Natural killer cell treated with Interleukin-12 subunit alpha and Interleukin-12 subunit beta and Interleukin-15 and Interleukin-18, amount 100 ng/mL, for 72 hours (primary cell): Measurements from ENCODE around the gene SLC7A1. TPM values are rescaled to one million over a fixed set of nuclear protein-coding genes. Genes with fewer than 3 reads are reported as not detected.

Source experiments
- ATAC-seq, 2 donors: fragments of 150-1000 bp; cut with Tn5 transposase in 1 of 2; sonication (Bioruptor Pico), chemical (Tn5 transposase) in 1 of 2; 2 replicates each; pipeline ENCODE4 v1.10.0; 2021
- DNase-seq: peaks from one replicate; pipeline ENCODE4 v3.0.0; 2022; ENCODE audit warnings: low spot score
- H3K27ac Mint-ChIP-seq, 2 donors: 1 replicate in 1 of 2; 2 replicates in 1 of 2; pipeline ENCODE4 v1.8.0; 2022; ENCODE audit warnings: mixed read lengths in 2 of 2, mild to moderate bottlenecking in 1 of 2, moderate library complexity in 1 of 2
- H3K27me3 Mint-ChIP-seq, 2 donors: 1 replicate in 1 of 2; 2 replicates in 1 of 2; pipeline ENCODE4 v1.8.0; 2022; ENCODE audit warnings: mixed read lengths in 2 of 2
- H3K36me3 Mint-ChIP-seq: one replicate; pipeline ENCODE4 v1.8.0; 2022; ENCODE audit warnings: mixed read lengths
- H3K4me1 Mint-ChIP-seq, 2 donors: 1 replicate in 1 of 2; 2 replicates in 1 of 2; pipeline ENCODE4 v1.8.0; 2022; ENCODE audit warnings: low read depth in 2 of 2, mixed read lengths in 2 of 2, mild to moderate bottlenecking in 1 of 2
- H3K4me3 Mint-ChIP-seq: one replicate; pipeline ENCODE4 v1.8.0; 2022; ENCODE audit warnings: mixed read lengths
- H3K9me3 Mint-ChIP-seq: 2 replicates; pipeline ENCODE4 v1.8.0; 2022; ENCODE audit warnings: mixed read lengths
- total RNA-seq, 2 donors: library from RNA; stranded (reverse); gene quantifications; one replicate each; pipeline ENCODE4 v1.2.3, GENCODE V29; 2022

SLC7A1 gene
- total RNA-seq, 2 donors from 2014 or later, result 80.2 to 152 TPM

GRCh38 chr13:29487466-29488454, 107.7 kb downstream of the SLC7A1 start:
- DNase-seq, result no peak
- H3K27ac Mint-ChIP-seq, result no peak overlapping the region
- no peaks in the 10 kb centered on the region for H3K9me3 Mint-ChIP-seq
- no peak for ATAC-seq
- H3K4me3 Mint-ChIP-seq, result no peak overlapping the region
- H3K36me3 Mint-ChIP-seq, result no peaks in the 10 kb centered on the region
- H3K4me1 Mint-ChIP-seq, result no peaks in the 10 kb centered on the region
- H3K27me3 Mint-ChIP-seq, result peaks cover 4 to 12% of the 10 kb centered on the region in 2 donors

DNA sequence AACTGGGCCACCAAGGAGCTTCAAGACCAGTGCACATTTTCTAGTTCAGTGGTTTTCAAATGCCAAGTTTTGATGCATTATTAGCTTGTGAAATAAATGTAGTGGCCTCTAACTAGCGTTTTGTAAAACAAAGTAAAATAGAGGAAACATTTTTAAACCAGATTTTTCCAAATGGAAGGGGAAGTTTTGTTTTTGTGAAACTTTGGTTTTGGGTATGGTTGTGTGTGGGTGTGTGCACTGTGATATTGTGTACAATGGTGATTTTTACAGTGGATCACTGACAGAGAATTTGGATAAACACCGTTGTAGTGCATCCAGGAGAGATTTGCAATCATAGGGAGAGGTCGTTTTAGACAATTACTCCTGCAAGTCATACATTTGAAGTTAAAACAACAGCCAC, 108.9 kb downstream of the SLC7A1 start:
- Mint-ChIP-seq H3K4me3 (no peak overlapping the region), H3K4me1 (no peaks in the 10 kb centered on the region), H3K9me3 (no peaks in the 10 kb centered on the region), H3K27me3 (peaks cover 4 to 12% of the 10 kb centered on the region in 2 donors), H3K36me3 (no peaks in the 10 kb centered on the region), H3K27ac (no peak overlapping the region)
- ATAC-seq (no peak), DNase-seq (no peak)

- no peak for DNase-seq
- Mint-ChIP-seq H3K27ac (no peak overlapping the region), H3K4me1 (no peaks in the 10 kb centered on the region), H3K9me3 (no peaks in the 10 kb centered on the region), H3K36me3 (no peaks in the 10 kb centered on the region), H3K4me3 (no peak overlapping the region), H3K27me3 (peaks cover 9 to 20% of the 10 kb centered on the region in 2 donors)
- ATAC-seq, result no peak
Measured at GRCh38 chr13:29484796-29485195, 110.7 kb downstream of the SLC7A1 start.

DNA sequence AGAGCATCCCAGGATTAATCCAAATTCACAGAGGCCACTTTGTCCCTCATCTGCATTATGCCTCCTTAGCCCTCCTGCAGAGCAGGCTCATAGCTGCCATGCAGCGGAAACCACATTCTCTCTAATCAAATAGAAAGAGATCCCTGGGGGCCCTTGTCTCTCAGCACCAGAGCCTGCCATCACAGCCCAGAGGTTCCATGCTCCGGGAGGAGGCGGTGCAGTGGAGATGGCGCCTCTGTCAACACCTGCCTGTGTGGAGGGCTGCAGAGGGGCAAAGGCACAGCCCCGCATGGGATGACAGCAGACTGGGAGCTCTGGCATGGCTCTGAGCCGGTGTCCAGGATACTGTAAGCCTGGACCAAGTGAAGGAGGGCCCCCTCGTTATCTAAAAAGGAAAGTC, 111.3 kb downstream of the SLC7A1 start:
- Mint-ChIP-seq H3K9me3 (no peaks in the 10 kb centered on the region), H3K27me3 (peaks cover 9 to 20% of the 10 kb centered on the region in 2 donors), H3K27ac (no peak overlapping the region), H3K4me3 (no peak overlapping the region), H3K4me1 (no peaks in the 10 kb centered on the region), H3K36me3 (no peaks in the 10 kb centered on the region)
- no peak for ATAC-seq
- no peak for DNase-seq

- no peak for ATAC-seq
- H3K9me3 Mint-ChIP-seq, result no peaks in the 10 kb centered on the region
- H3K36me3 Mint-ChIP-seq, result no peaks in the 10 kb centered on the region
- no peak for DNase-seq
- H3K4me1 Mint-ChIP-seq, result no peaks in the 10 kb centered on the region
- H3K27me3 Mint-ChIP-seq, result peaks cover 12 to 20% of the 10 kb centered on the region in 2 donors
- no peak overlapping the region for H3K27ac Mint-ChIP-seq
- no peak overlapping the region for H3K4me3 Mint-ChIP-seq
Measured at GRCh38 chr13:29483623-29484022, 111.9 kb downstream of the SLC7A1 start.

DNA sequence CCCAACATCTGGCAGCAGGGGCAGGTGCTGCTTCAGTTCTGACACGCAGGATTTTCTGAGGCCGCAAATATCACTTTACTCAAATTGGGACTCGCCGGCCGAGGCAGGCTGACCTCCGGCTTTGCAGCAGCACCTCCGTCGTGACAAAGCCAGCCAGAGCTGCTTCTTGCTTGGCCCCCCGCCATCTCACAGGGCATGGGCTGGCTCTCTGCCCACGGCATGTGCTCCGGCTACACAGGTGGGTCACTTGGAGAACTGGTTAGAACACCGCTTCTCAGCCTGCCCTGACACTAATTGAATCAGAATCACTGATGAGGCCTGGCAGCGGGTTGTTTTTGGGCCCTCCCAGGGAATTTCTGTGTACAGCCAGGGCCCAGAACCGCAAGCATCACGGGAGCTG, 112.3 kb downstream of the SLC7A1 start:
- Mint-ChIP-seq H3K27ac (no peak overlapping the region), H3K9me3 (no peaks in the 10 kb centered on the region), H3K27me3 (peaks cover 13 to 20% of the 10 kb centered on the region in 2 donors), H3K4me1 (no peaks in the 10 kb centered on the region), H3K4me3 (no peak overlapping the region), H3K36me3 (no peaks in the 10 kb centered on the region)
- ATAC-seq (no peak), DNase-seq (no peak)

DNA sequence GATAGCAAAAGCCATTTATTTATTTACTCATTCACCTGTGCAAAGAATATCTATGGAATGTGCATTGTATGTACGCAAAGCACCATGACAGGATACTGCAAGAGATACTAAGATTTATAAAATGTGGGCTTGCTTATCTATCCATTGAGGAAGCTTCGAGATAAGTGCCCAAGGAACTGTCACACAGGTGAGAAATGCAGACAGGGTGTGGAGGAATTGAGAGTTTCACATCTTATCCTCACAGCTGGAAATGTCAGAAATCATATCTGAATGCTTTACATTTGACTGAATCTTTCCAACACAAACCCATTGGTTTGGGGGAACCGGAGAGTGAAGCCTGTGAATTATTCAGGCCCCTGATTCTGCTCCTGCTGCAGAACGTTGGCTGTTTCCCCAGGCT, 113.0 kb downstream of the SLC7A1 start:
- peaks cover 13 to 20% of the 10 kb centered on the region in 2 donors for H3K27me3 Mint-ChIP-seq
- no peak overlapping the region for H3K27ac Mint-ChIP-seq
- ATAC-seq (no peak), DNase-seq (no peak)
- no peak overlapping the region for H3K4me3 Mint-ChIP-seq
- no peaks in the 10 kb centered on the region for H3K4me1 Mint-ChIP-seq
- no peaks in the 10 kb centered on the region for H3K36me3 Mint-ChIP-seq
- no peaks in the 10 kb centered on the region for H3K9me3 Mint-ChIP-seq

DNA sequence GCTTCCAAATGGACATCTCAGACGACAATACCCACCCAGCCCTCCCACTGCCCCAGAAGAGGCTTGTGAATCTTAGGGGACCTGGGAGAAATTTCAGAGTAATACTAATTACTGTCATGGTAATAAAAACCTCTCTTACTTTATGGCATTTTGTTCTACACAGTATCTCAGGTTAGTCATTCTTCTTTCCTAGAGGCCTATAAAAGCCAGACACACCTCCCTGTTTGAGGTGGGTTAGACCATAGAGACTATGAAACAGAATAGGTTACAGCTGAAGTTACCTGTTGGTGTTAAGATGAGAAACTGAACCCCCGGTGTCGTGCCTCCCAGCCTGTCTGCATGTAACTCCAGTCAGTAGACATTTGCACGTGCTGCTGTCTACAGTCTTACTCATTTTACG, 113.9 kb downstream of the SLC7A1 start:
- DNase-seq (no peak), ATAC-seq (no peak)
- no peak overlapping the region for H3K4me3 Mint-ChIP-seq
- H3K27me3 Mint-ChIP-seq, result peaks cover 17 to 18% of the 10 kb centered on the region in 2 donors
- no peak overlapping the region for H3K27ac Mint-ChIP-seq
- no peaks in the 10 kb centered on the region for H3K36me3 Mint-ChIP-seq
- no peaks in the 10 kb centered on the region for H3K4me1 Mint-ChIP-seq
- no peaks in the 10 kb centered on the region for H3K9me3 Mint-ChIP-seq

DNA sequence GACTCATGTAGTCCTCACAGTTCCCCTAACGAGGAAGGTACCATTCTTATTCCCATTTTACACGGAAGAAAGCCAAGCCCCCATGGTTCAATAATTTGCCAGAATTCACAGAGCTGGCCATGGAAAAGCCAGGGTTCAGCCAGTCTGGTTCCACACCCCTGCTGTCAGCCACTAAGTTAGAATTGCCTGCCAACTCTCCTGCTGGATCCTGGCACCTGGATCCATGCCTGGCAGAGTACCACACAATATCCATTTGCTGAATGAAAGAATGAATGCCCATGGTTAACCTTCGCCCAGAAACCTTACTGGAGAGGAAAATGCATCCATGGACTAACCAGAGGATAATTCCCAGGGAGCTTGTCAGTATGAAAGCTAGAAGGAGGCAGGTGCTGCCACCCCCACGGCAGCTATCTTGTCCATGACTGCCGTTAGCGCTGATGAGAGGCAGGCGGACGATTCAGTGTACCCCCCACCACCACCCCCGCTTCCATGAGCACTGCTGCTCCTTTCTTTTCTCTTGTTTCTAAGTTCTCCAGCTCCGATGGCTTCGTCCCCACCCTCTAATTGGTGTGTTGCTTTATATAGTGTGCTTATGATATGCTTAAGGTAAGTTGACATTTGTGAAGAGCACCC, 114.5 kb downstream of the SLC7A1 start:
- Mint-ChIP-seq H3K27ac (no peak overlapping the region), H3K4me1 (no peaks in the 10 kb centered on the region), H3K36me3 (no peaks in the 10 kb centered on the region), H3K9me3 (no peaks in the 10 kb centered on the region), H3K27me3 (peaks cover 11 to 17% of the 10 kb centered on the region in 2 donors), H3K4me3 (no peak overlapping the region)
- no peak for ATAC-seq
- no peak for DNase-seq

- Mint-ChIP-seq H3K4me1 (no peaks in the 10 kb centered on the region), H3K4me3 (no peak overlapping the region)
- no peak for ATAC-seq
Measured at GRCh38 chr13:29479716-29480492, 115.6 kb downstream of the SLC7A1 start.

DNA sequence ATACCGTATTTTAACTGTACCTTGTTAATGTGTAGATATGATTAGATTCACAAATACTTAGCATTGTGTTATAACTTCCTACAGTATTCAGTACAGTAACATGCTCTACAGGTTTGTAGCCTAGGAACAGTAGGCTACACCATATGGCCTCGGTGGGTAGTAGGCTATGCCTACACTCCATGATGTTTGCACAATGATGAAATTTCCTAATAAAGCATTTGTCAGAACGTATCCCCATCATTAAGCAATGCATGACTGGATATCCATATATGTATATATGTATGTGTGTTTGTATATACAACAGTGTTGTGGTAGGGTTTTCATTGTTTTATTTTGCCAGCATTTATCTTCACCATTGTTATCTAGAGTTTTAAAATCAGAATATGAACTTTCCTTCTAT, 119.4 kb downstream of the SLC7A1 start:
- Mint-ChIP-seq H3K4me1 (no peaks in the 10 kb centered on the region), H3K4me3 (no peak overlapping the region), H3K36me3 (no peaks in the 10 kb centered on the region), H3K27me3 (peaks cover 8 to 17% of the 10 kb centered on the region in 2 donors), H3K9me3 (no peaks in the 10 kb centered on the region), H3K27ac (no peak overlapping the region)
- ATAC-seq (no peak), DNase-seq (no peak)

More at GRCh38 chr13:29479716-29480492, 115.6 kb downstream of the SLC7A1 start:
- DNase-seq, result no peak
- Mint-ChIP-seq H3K27ac (no peak overlapping the region), H3K27me3 (peaks cover 8 to 17% of the 10 kb centered on the region in 2 donors), H3K36me3 (no peaks in the 10 kb centered on the region), H3K9me3 (no peaks in the 10 kb centered on the region)

GRCh38 chr13:29474991-29475390, 120.5 kb downstream of the SLC7A1 start:
- DNase-seq (no peak), ATAC-seq (no peak)
- Mint-ChIP-seq H3K4me1 (no peaks in the 10 kb centered on the region), H3K9me3 (no peaks in the 10 kb centered on the region), H3K36me3 (no peaks in the 10 kb centered on the region), H3K27me3 (peaks cover 0 to 12% of the 10 kb centered on the region in 2 donors), H3K27ac (no peak overlapping the region), H3K4me3 (no peak overlapping the region)

GRCh38 chr13:29473166-29473565, 122.3 kb downstream of the SLC7A1 start:
- ATAC-seq (no peak), DNase-seq (no peak)
- H3K9me3 Mint-ChIP-seq, result no peaks in the 10 kb centered on the region
- peaks cover 0 to 8% of the 10 kb centered on the region in 2 donors for H3K27me3 Mint-ChIP-seq
- no peaks in the 10 kb centered on the region for H3K4me1 Mint-ChIP-seq
- H3K4me3 Mint-ChIP-seq, result no peak overlapping the region
- H3K36me3 Mint-ChIP-seq, result no peaks in the 10 kb centered on the region
- no peak overlapping the region for H3K27ac Mint-ChIP-seq
